Mesendoderm (in vitro differentiated cells): ENCODE results near the gene PRICKLE1.

Experiments
- DNase-seq: peaks from one replicate; pipeline ENCODE4 v3.0.0; 2013
- H2AK5ac ChIP-seq: 2 replicates; pipeline ENCODE4 v1.6.1; 2013; ENCODE audit warnings: low read length, inconsistent platforms
- H2BK120ac ChIP-seq: 2 replicates; pipeline ENCODE4 v1.6.1; 2013; ENCODE audit warnings: low read depth, mild to moderate bottlenecking, low read length, moderate library complexity, mixed read lengths
- H2BK15ac ChIP-seq: replicated peaks from 2 replicates; pipeline ENCODE4 v1.6.1; 2013; ENCODE audit warnings: low read depth, mild to moderate bottlenecking, moderate library complexity
- H2BK5ac ChIP-seq: 2 replicates; pipeline ENCODE4 v1.6.1; 2013; ENCODE audit warnings: low read length, inconsistent platforms
- H3K18ac ChIP-seq: 2 replicates; pipeline ENCODE4 v1.6.1; 2013; ENCODE audit warnings: mild to moderate bottlenecking, low read length, mixed read lengths
- H3K23ac ChIP-seq: one replicate; pipeline ENCODE4 v1.6.1; 2013; ENCODE audit warnings: low read length
- H3K27ac ChIP-seq: 2 replicates; pipeline ENCODE4 v1.5.1; 2013; ENCODE audit warnings: low read depth, mild to moderate bottlenecking, inconsistent platforms, low read length, moderate library complexity
- H3K27me3 ChIP-seq: 2 replicates; pipeline ENCODE4 v1.6.1; 2013; ENCODE audit warnings: low read length, control low read depth, mild to moderate bottlenecking, inconsistent platforms; ENCODE audit not compliant: insufficient read depth, poor library complexity
- H3K36me3 ChIP-seq: 2 replicates; pipeline ENCODE4 v1.6.1; 2013; ENCODE audit warnings: low read length, inconsistent platforms; ENCODE audit not compliant: control insufficient read depth, insufficient read depth
- H3K4ac ChIP-seq: one replicate; pipeline ENCODE4 v1.6.1; 2013; ENCODE audit warnings: low read depth, mild to moderate bottlenecking, low read length, moderate library complexity
- H3K4me1 ChIP-seq: 2 replicates; pipeline ENCODE4 v1.6.1; 2013; ENCODE audit warnings: low read depth, low read length, inconsistent platforms; ENCODE audit not compliant: control insufficient read depth
- H3K4me2 ChIP-seq: 2 replicates; pipeline ENCODE4 v1.6.1; 2013; ENCODE audit warnings: low read length
- H3K4me3 ChIP-seq: 2 replicates; pipeline ENCODE4 v1.5.1; 2013; ENCODE audit warnings: mild to moderate bottlenecking, low read length
- H3K56ac ChIP-seq: one replicate; pipeline ENCODE4 v1.6.1; 2013; ENCODE audit warnings: low read length
- H3K79me1 ChIP-seq: 2 replicates; pipeline ENCODE4 v1.6.1; 2013; ENCODE audit warnings: low read length, inconsistent platforms
- H3K79me2 ChIP-seq: 2 replicates; pipeline ENCODE4 v1.6.1; 2013; ENCODE audit warnings: mild to moderate bottlenecking, low read length; ENCODE audit not compliant: control insufficient read depth, insufficient read depth
- H3K9ac ChIP-seq: 2 replicates; pipeline ENCODE4 v1.6.1; 2013; ENCODE audit warnings: low read length, inconsistent platforms
- H4K5ac ChIP-seq: one replicate; pipeline ENCODE4 v1.6.1; 2013; ENCODE audit warnings: low read length
- H4K8ac ChIP-seq: one replicate; pipeline ENCODE4 v1.6.1; 2013; ENCODE audit warnings: low read depth, mild to moderate bottlenecking, control low read depth, low read length, moderate library complexity
- WGBS: extraction: QIAGEN DNeasy Blood & Tissue Kit; methylation state at CpG from one replicate; pipeline ENCODE4 v1.1.7; 2013; ENCODE audit warnings: low lambda C conversion rate, missing lambda C conversion rate; ENCODE audit not compliant: insufficient coverage; ENCODE audit errors: extremely low coverage; 5-methylcytosine and 5-hydroxymethylcytosine counted together

PRICKLE1 gene

DNA sequence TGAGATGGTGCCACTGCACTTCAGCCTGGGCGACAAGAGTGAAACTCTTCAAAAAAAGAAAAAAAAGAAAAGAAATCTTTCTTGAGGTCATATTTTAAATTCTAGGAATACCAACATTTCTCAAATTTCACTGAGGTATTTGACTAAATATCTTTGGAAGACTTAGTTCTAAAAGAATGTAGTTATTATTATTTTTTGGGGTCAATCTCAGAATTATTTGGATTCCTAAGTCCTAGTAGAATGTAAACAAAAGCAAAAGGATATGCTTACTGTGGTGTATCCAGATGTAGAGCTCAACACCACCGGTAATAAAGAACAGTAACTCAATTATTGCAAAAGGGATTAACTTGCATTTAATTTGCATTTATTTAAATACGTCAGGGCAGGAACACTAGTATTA is 25.0 kb downstream of the PRICKLE1 start:
- Histone ChIP-seq H3K18ac (no peak overlapping the region), H3K4me3 (no peak overlapping the region), H2BK15ac (no peak overlapping the region), H3K4ac (no peak overlapping the region), H3K4me1 (peaks cover 4% of the 10 kb centered on the region), H3K23ac (no peak overlapping the region), H3K9ac (no peak overlapping the region), H3K27me3 (no peaks in the 10 kb centered on the region), H4K8ac (no peak overlapping the region), H2BK5ac (no peak overlapping the region), H3K79me2 (no peaks in the 10 kb centered on the region), H3K36me3 (no peaks in the 10 kb centered on the region), H3K27ac (no peak overlapping the region), H4K5ac (no peak overlapping the region), H3K79me1 (no peaks in the 10 kb centered on the region), H2BK120ac (no peak overlapping the region), H3K4me2 (no peak overlapping the region), H2AK5ac (no peak overlapping the region), H3K56ac (no peak overlapping the region)
- no peak for DNase-seq
- no CpG with 5 or more reads among the region's 3 CpGs for WGBS

- no CpG with 5 or more reads among the region's 1 CpG for whole genome bisulfite sequencing
- H4K5ac ChIP-seq, result no peak overlapping the region
- no peak overlapping the region for H4K8ac ChIP-seq
- no peak overlapping the region for H2BK15ac ChIP-seq
- H3K27ac ChIP-seq, result no peak overlapping the region
- no peak overlapping the region for H3K56ac ChIP-seq
- no peaks in the 10 kb centered on the region for H3K79me1 ChIP-seq
- no peak for DNase-seq
- no peaks in the 10 kb centered on the region for H3K27me3 ChIP-seq
- no peak overlapping the region for H3K18ac ChIP-seq
- H2AK5ac ChIP-seq, result no peak overlapping the region
- no peaks in the 10 kb centered on the region for H3K36me3 ChIP-seq
- H3K4me3 ChIP-seq, result no peak overlapping the region
- H3K4ac ChIP-seq, result no peak overlapping the region
- no peak overlapping the region for H3K23ac ChIP-seq
- H2BK5ac ChIP-seq, result no peak overlapping the region
- H3K4me1 ChIP-seq, result peaks cover 4% of the 10 kb centered on the region
- no peaks in the 10 kb centered on the region for H3K79me2 ChIP-seq
- H2BK120ac ChIP-seq, result no peak overlapping the region
- H3K9ac ChIP-seq, result no peak overlapping the region
- no peak overlapping the region for H3K4me2 ChIP-seq
Observed at GRCh38 chr12:42560977-42561376, 28.6 kb downstream of the PRICKLE1 start.

DNA sequence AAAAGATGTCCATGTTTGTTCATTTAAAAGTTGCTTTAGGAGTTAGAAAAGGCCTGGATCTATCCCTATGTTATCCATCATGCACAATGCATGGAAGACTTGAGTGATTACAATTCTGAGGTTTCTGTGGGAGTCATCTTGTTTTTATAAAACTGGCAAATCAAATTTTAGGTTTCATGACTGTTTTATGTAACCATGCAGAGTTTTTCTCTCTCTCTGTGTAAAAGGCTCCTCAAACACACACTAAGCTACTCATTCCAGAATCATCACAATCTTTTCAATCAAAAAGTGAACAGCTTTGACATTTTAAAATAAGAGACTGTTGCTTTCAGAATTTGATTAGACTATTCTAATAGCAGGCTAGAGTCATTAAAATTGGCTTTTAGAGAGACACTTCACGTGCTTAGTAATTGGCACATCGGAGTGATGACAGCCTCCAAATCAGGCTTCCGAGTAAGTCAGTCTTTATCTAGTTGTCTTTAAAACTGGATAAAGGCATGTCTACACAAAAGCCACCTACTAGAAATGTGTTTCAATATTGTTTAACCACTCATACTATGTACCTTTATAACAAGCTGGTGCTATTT is 31.9 kb downstream of the PRICKLE1 start:
- WGBS, result no CpG with 5 or more reads among the region's 3 CpGs
- H2AK5ac ChIP-seq, result no peak overlapping the region
- no peaks in the 10 kb centered on the region for H3K36me3 ChIP-seq
- peaks cover under 1% of the 10 kb centered on the region for H3K4me1 ChIP-seq
- no peaks in the 10 kb centered on the region for H3K27me3 ChIP-seq
- no peak overlapping the region for H2BK120ac ChIP-seq
- H3K4ac ChIP-seq, result no peak overlapping the region
- H3K79me2 ChIP-seq, result no peaks in the 10 kb centered on the region
- H4K5ac ChIP-seq, result no peak overlapping the region
- H3K23ac ChIP-seq, result no peak overlapping the region
- H3K18ac ChIP-seq, result no peak overlapping the region
- H3K79me1 ChIP-seq, result no peaks in the 10 kb centered on the region
- no peak for DNase-seq
- no peak overlapping the region for H3K27ac ChIP-seq
- H4K8ac ChIP-seq, result no peak overlapping the region
- no peak overlapping the region for H3K9ac ChIP-seq
- H3K4me3 ChIP-seq, result no peak overlapping the region
- H3K4me2 ChIP-seq, result no peak overlapping the region
- no peak overlapping the region for H2BK15ac ChIP-seq
- H3K56ac ChIP-seq, result no peak overlapping the region
- H2BK5ac ChIP-seq, result no peak overlapping the region

GRCh38 chr12:42556917-42557316 is 32.6 kb downstream of the PRICKLE1 start:
- no peaks in the 10 kb centered on the region for H3K27me3 ChIP-seq
- no peak overlapping the region for H3K56ac ChIP-seq
- DNase-seq, result no peak
- H4K8ac ChIP-seq, result no peak overlapping the region
- H3K4ac ChIP-seq, result no peak overlapping the region
- no CpG with 5 or more reads among the region's 2 CpGs for WGBS
- no peak overlapping the region for H2BK15ac ChIP-seq
- no peak overlapping the region for H3K4me2 ChIP-seq
- no peaks in the 10 kb centered on the region for H3K79me1 ChIP-seq
- H3K36me3 ChIP-seq, result no peaks in the 10 kb centered on the region
- peaks cover 2% of the 10 kb centered on the region for H3K4me1 ChIP-seq
- H3K27ac ChIP-seq, result no peak overlapping the region
- no peak overlapping the region for H4K5ac ChIP-seq
- no peak overlapping the region for H3K9ac ChIP-seq
- H3K79me2 ChIP-seq, result no peaks in the 10 kb centered on the region
- H2BK5ac ChIP-seq, result no peak overlapping the region
- no peak overlapping the region for H3K4me3 ChIP-seq
- H3K18ac ChIP-seq, result no peak overlapping the region
- H3K23ac ChIP-seq, result no peak overlapping the region
- H2AK5ac ChIP-seq, result no peak overlapping the region
- H2BK120ac ChIP-seq, result no peak overlapping the region

- Histone ChIP-seq H4K5ac (no peak overlapping the region), H3K4me2 (no peak overlapping the region), H2BK15ac (no peak overlapping the region), H2AK5ac (no peak overlapping the region), H2BK120ac (no peak overlapping the region), H3K9ac (no peak overlapping the region), H3K4me1 (peaks cover 2% of the 10 kb centered on the region), H3K79me1 (no peaks in the 10 kb centered on the region), H2BK5ac (no peak overlapping the region), H4K8ac (no peak overlapping the region), H3K56ac (no peak overlapping the region), H3K23ac (no peak overlapping the region), H3K27me3 (no peaks in the 10 kb centered on the region), H3K18ac (no peak overlapping the region), H3K4ac (no peak overlapping the region), H3K79me2 (no peaks in the 10 kb centered on the region), H3K27ac (no peak overlapping the region), H3K36me3 (no peaks in the 10 kb centered on the region), H3K4me3 (no peak overlapping the region)
- no CpG with 5 or more reads among the region's 17 CpGs for WGBS
- no peak for DNase-seq
Observed at GRCh38 chr12:42552822-42553221, 36.7 kb downstream of the PRICKLE1 start.

DNA sequence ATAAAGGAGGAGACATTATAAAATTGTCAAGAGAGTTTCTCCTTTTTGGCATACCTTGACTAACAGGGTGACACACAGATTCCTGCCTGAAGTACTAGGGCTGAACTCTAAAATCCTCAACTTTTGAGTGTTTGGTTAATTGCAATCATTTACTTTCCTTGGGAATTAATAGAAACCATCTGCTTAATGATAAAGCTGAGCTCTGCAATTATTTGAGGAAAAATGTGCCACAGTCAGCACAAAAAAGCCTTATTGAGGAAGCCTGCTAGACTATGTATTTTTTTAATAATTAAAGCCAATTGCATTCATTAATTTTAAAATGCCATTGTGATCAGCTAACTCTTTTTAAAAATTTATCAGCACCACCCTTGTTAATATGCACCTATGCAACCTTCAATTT is 38.7 kb downstream of the PRICKLE1 start:
- Histone ChIP-seq H3K27me3 (no peaks in the 10 kb centered on the region), H3K4me1 (peaks cover 2% of the 10 kb centered on the region), H2BK5ac (no peak overlapping the region), H2AK5ac (no peak overlapping the region), H3K4me2 (no peak overlapping the region), H3K36me3 (no peaks in the 10 kb centered on the region), H3K79me2 (no peaks in the 10 kb centered on the region), H3K23ac (no peak overlapping the region), H3K18ac (no peak overlapping the region), H4K8ac (no peak overlapping the region), H3K4ac (no peak overlapping the region), H2BK15ac (no peak overlapping the region), H3K9ac (no peak overlapping the region), H4K5ac (no peak overlapping the region), H3K4me3 (no peak overlapping the region), H2BK120ac (no peak overlapping the region), H3K56ac (no peak overlapping the region), H3K79me1 (no peaks in the 10 kb centered on the region), H3K27ac (no peak overlapping the region)
- no peak for DNase-seq
